HCT116 (cell line): ENCODE results near the gene DOCK11. TPM values are rescaled to one million over a fixed set of nuclear protein-coding genes. Genes with fewer than 3 reads are reported as not detected.

Experiments used
- ATAC-seq: fragments of 200-7000 bp; cut with Tn5 transposase; 2 replicates; pipeline ENCODE4 v1.9.1; 2020; ENCODE audit warnings: mild to moderate bottlenecking, moderate library complexity
- BruUV-seq: library from RNA; stranded (reverse); fragments of 400-500 nt; replicated peaks from 2 replicates; lab custom pipeline; 2021; lab: Mats Ljungman, UMichigan
- CTCF ChIA-PET: fragments of 300-600 bp; sonication (Branson Sonifier 250); formaldehyde crosslinking; loops from one replicate; lab custom pipeline; 2021; ENCODE audit warnings: antibody characterized with exemption; lab: Charles Lee
- POLR2A ChIA-PET: fragments of 300-600, 350-600 bp; sonication (Branson Sonifier 250); formaldehyde crosslinking; loops from one replicate; lab custom pipeline; 2021; ENCODE audit warnings: antibody characterized with exemption; lab: Charles Lee
- RAD21 ChIA-PET, 2 experiments: fragments of 300-600 bp; sonication (Branson Sonifier 250); formaldehyde crosslinking; loops; one replicate each; lab custom pipeline; 2023; ENCODE audit warnings: low total read pairs in 2 of 2; ENCODE audit not compliant: uncharacterized antibody in 2 of 2, unreplicated experiment in 2 of 2, low non-redundant PET in 1 of 2; lab: Charles Lee
- DNase-seq: peaks from one replicate; pipeline ENCODE4 v3.0.0-alpha.2; 2010; ENCODE audit warnings: low read depth, low spot score
- H2AFZ ChIP-seq: fragments of 200-600 bp; shearing (Covaris generic), sonication (generic); 2 replicates; pipeline ENCODE4 v1.6.1; 2017; ENCODE audit warnings: low read depth, mixed run types, mixed read lengths, antibody characterized with exemption, low read length; ENCODE audit not compliant: poor library complexity, severe bottlenecking
- H3K27ac ChIP-seq: 2 replicates; pipeline ENCODE4 v1.5.1; 2012; ENCODE audit warnings: low read depth, low read length
- H3K27me3 ChIP-seq: fragments of 200-600 bp; sonication (generic); 2 replicates; pipeline ENCODE4 v1.6.1; 2016; ENCODE audit warnings: mixed run types, low read length, mixed read lengths; ENCODE audit not compliant: insufficient read depth
- H3K36me3 ChIP-seq, 2 experiments: fragments of 200-500 bp in 1 of 2; fragments of 200-600 bp in 1 of 2; sonication (Bioruptor generic) in 1 of 2; sonication (generic) in 1 of 2; 2 replicates each; pipeline versions ENCODE4 v1.5.1 to v1.6.1; 2014 to 2016; ENCODE audit warnings: low read length in 2 of 2, inconsistent platforms in 1 of 2, mixed read lengths in 1 of 2, mixed run types in 1 of 2; ENCODE audit not compliant: insufficient read depth in 2 of 2, control insufficient read depth in 1 of 2
- H3K4me1 ChIP-seq, 2 experiments: fragments of 200-600 bp in 1 of 2; sonication (generic) in 1 of 2; 2 replicates each; pipeline versions ENCODE4 v1.5.1 to v1.6.1; 2012 to 2017; ENCODE audit warnings: low read length in 2 of 2, inconsistent platforms in 1 of 2, mild to moderate bottlenecking in 1 of 2, mixed read lengths in 1 of 2, mixed run types in 1 of 2, moderate library complexity in 1 of 2; ENCODE audit not compliant: insufficient read depth in 2 of 2, control insufficient read depth in 1 of 2
- H3K4me2 ChIP-seq: fragments of 200-600 bp; sonication (generic); 2 replicates; pipeline ENCODE4 v1.6.1; 2017; ENCODE audit warnings: mixed run types, low read length, mixed read lengths
- H3K4me3 ChIP-seq, 2 experiments: fragments of 200-600 bp in 1 of 2; sonication (generic) in 1 of 2; replicated peaks in 1 of 2; 2 replicates each; pipeline ENCODE4 v1.5.1; 2011 to 2016; ENCODE audit warnings: low read length in 2 of 2, control low read depth in 1 of 2, low read depth in 1 of 2, mild to moderate bottlenecking in 1 of 2, mixed read lengths in 1 of 2, mixed run types in 1 of 2
- H3K79me2 ChIP-seq: fragments of 200-600 bp; sonication (generic); 2 replicates; pipeline ENCODE4 v1.6.1; 2017; ENCODE audit warnings: mild to moderate bottlenecking, mixed run types, low read length, moderate library complexity, mixed read lengths; ENCODE audit not compliant: insufficient read depth
- H3K9ac ChIP-seq: fragments of 200-600 bp; sonication (generic); 2 replicates; pipeline ENCODE4 v1.6.1; 2016; ENCODE audit warnings: low read length, mixed read lengths
- H3K9me2 ChIP-seq: fragments of 200-600 bp; sonication (generic), shearing (Covaris generic); 2 replicates; pipeline ENCODE4 v1.6.1; 2017; ENCODE audit warnings: mixed run types, mild to moderate bottlenecking, moderate library complexity; ENCODE audit not compliant: insufficient read depth
- H3K9me3 ChIP-seq, 2 experiments: fragments of 200-500 bp in 1 of 2; fragments of 200-600 bp in 1 of 2; sonication (Bioruptor generic) in 1 of 2; sonication (generic) in 1 of 2; 2 replicates each; pipeline ENCODE4 v1.6.1; 2014 to 2017; ENCODE audit warnings: low read length in 2 of 2, mixed read lengths in 2 of 2, inconsistent platforms in 1 of 2, low read depth in 1 of 2, mild to moderate bottlenecking in 1 of 2, mixed run types in 1 of 2, moderate library complexity in 1 of 2; ENCODE audit not compliant: control insufficient read depth in 1 of 2, insufficient read depth in 1 of 2
- H4K20me1 ChIP-seq: fragments of 200-600 bp; sonication (generic), shearing (Covaris generic); 2 replicates; pipeline ENCODE4 v1.6.1; 2017; ENCODE audit warnings: mixed run types, mild to moderate bottlenecking, moderate library complexity; ENCODE audit not compliant: insufficient read depth
- ATF3 ChIP-seq: IDR thresholded peaks from 2 replicates; pipeline ENCODE4 v1.6.1; 2012
- CBX3 ChIP-seq: IDR thresholded peaks from 2 replicates; pipeline ENCODE4 v1.6.1; 2012; ENCODE audit warnings: low read depth
- EGR1 ChIP-seq: IDR thresholded peaks from 2 replicates; pipeline ENCODE4 v1.6.1; 2012; ENCODE audit warnings: low read depth
- ELF1 ChIP-seq: IDR thresholded peaks from 2 replicates; pipeline ENCODE4 v1.6.1; 2012; ENCODE audit warnings: low read depth, borderline replicate concordance
- EZH2 ChIP-seq: fragments of 200-600 bp; sonication (generic); IDR thresholded peaks from 2 replicates; pipeline ENCODE4 v1.6.1; 2017; ENCODE audit warnings: antibody characterized with exemption, mixed run types
- EZH2phosphoT487 ChIP-seq: fragments of 200-600 bp; IDR thresholded peaks from 2 replicates; pipeline ENCODE4 v1.6.1; 2018; ENCODE audit warnings: antibody characterized with exemption, borderline replicate concordance
- FOSL1 ChIP-seq: IDR thresholded peaks from 2 replicates; pipeline ENCODE4 v1.6.1; 2012; ENCODE audit warnings: low read depth
- JUND ChIP-seq: IDR thresholded peaks from 2 replicates; pipeline ENCODE4 v1.6.1; 2012
- MAX ChIP-seq: IDR thresholded peaks from 2 replicates; pipeline ENCODE4 v1.6.1; 2012
- POLR2A ChIP-seq: IDR thresholded peaks from 2 replicates; pipeline ENCODE4 v1.7.0; 2011; ENCODE audit warnings: borderline replicate concordance; ENCODE audit not compliant: insufficient read depth, insufficient read length; ENCODE audit errors: extremely low read depth
- POLR2AphosphoS5 ChIP-seq: IDR thresholded peaks from 2 replicates; pipeline ENCODE4 v1.6.1; 2011; ENCODE audit warnings: mild to moderate bottlenecking, low read depth, low read length, moderate library complexity
- RAD21 ChIP-seq: IDR thresholded peaks from 2 replicates; pipeline ENCODE4 v1.6.1; 2012; ENCODE audit warnings: low read depth, mild to moderate bottlenecking
- REST ChIP-seq: IDR thresholded peaks from 2 replicates; pipeline ENCODE4 v1.6.1; 2012; ENCODE audit warnings: low read depth
- SIN3A ChIP-seq: IDR thresholded peaks from 2 replicates; pipeline ENCODE4 v1.6.1; 2012; ENCODE audit warnings: low read depth
- YY1 ChIP-seq: IDR thresholded peaks from 2 replicates; pipeline ENCODE4 v1.6.1; 2011; ENCODE audit warnings: low read length, low read depth, moderate library complexity, mild to moderate bottlenecking; ENCODE audit not compliant: insufficient replicate concordance; ENCODE audit errors: extremely low read depth
- ZBTB33 ChIP-seq: IDR thresholded peaks from 2 replicates; pipeline ENCODE4 v1.6.1; 2011; ENCODE audit warnings: mild to moderate bottlenecking, low read length, moderate library complexity; ENCODE audit not compliant: insufficient replicate concordance; ENCODE audit errors: extremely low read depth
- ZFX ChIP-seq: fragments of 450-650 bp; IDR thresholded peaks from 2 replicates; pipeline ENCODE4 v1.6.1; 2017
- ZNF274 ChIP-seq: fragments of 200-500 bp; sonication (Bioruptor generic); IDR thresholded peaks from 2 replicates; pipeline ENCODE4 v1.6.1; 2014; ENCODE audit warnings: mild to moderate bottlenecking, low read depth, low read length, inconsistent platforms
- intact Hi-C: fragments of 100-400 bp; cut with micrococcal nuclease; formaldehyde crosslinking; loops from 2 replicates; pipeline ENCODE4 v1.10.0; 2022
- total RNA-seq: library from RNA; stranded (reverse); gene quantifications from one replicate; pipeline ENCODE4 v1.2.1, GENCODE V29; 2021; ENCODE audit not compliant: unreplicated experiment

Gene DOCK11
- total RNA-seq, 1 experiment from 2014 or later, result 0.59 TPM

GRCh38 chrX:118698516-118699170 is 203.0 kb downstream of the DOCK11 start:
- intact Hi-C loops, result no loop called here
- Histone ChIP-seq H3K9me2 (no peaks in the 10 kb centered on the region), H3K27ac (no peak overlapping the region), H3K9me3 (no peaks in the 10 kb centered on the region), H4K20me1 (no peaks in the 10 kb centered on the region), H3K4me1 (peaks cover 0 to 8% of the 10 kb centered on the region in 2 experiments; a peak in 2 of 4 replicates), H3K4me2 (no peak overlapping the region), H3K4me3 (no peak overlapping the region), H3K27me3 (no peaks in the 10 kb centered on the region; the same call in 1 of the 2 replicates), H3K9ac (no peak overlapping the region), H2AFZ (no peak overlapping the region), H3K79me2 (no peaks in the 10 kb centered on the region), H3K36me3 (no peaks in the 10 kb centered on the region)
- BruUV-seq, result no TSS peak
- no peak for TF ChIP-seq JUND
- TF ChIP-seq RAD21, result no peak
- TF ChIP-seq ZBTB33, result no peak
- TF ChIP-seq SIN3A, result no peak
- TF ChIP-seq CBX3, result no peak
- no peak for TF ChIP-seq ZFX
- no peak for TF ChIP-seq POLR2A
- TF ChIP-seq EZH2phosphoT487, result no peak
- TF ChIP-seq POLR2AphosphoS5, result no peak
- no peak for TF ChIP-seq EGR1
- TF ChIP-seq ATF3, result no peak
- TF ChIP-seq ELF1, result no peak
- no peak for TF ChIP-seq FOSL1
- TF ChIP-seq REST, result no peak
- no peak for TF ChIP-seq ZNF274
- no peak for TF ChIP-seq YY1
- no peak for TF ChIP-seq EZH2
- TF ChIP-seq MAX, result no peak
- RAD21 ChIA-PET, result no interaction called here
- DNase-seq (no peak), ATAC-seq (no peak)
- POLR2A ChIA-PET, result no interaction called here
- CTCF ChIA-PET, result no interaction called here
